GF-D8 (cell line): ENCODE results near the gene TRAF1.
A peak's percentile ranks its signal among the peaks of the same experiment; 100 is the strongest.

Experiments
- DNase-seq: peaks from one replicate; lab custom pipeline; 2025; lab: John Stamatoyannopoulos, UW

Gene TRAF1

DNA sequence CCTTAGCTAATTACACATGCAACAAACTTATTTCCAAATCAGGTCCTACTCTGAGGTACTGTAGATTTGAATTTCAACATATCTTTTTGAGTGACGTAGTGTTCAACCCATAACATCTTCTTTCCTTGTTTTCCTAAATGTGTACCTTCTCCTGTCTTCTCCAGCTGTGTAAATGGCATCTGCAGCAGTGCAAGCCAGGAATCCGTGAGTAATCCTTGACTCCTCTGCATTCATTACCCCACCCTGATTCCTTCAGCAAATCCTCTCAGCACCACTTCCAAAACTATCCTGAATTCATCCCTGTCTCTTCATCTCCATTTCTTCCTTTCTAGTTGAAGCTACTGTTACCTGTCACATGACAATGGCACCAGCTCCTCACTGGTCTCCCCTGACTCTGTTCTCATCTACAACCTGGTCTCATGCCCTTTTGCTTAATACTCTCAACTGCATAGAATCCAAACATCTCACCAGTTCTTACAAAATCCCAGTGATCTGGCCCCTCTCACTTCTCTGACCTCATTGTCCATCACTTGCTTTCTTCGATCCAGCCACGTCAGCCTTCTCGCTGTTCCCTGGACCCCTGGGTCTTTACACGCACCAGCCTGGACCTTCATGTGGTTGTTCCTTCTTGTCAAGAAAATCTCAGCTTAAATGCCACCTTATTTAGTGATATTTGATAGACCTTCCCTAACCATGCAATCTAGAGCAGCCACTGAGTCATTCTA, 14.6 kb upstream of the TRAF1 start:
- no peak for DNase-seq

DNA sequence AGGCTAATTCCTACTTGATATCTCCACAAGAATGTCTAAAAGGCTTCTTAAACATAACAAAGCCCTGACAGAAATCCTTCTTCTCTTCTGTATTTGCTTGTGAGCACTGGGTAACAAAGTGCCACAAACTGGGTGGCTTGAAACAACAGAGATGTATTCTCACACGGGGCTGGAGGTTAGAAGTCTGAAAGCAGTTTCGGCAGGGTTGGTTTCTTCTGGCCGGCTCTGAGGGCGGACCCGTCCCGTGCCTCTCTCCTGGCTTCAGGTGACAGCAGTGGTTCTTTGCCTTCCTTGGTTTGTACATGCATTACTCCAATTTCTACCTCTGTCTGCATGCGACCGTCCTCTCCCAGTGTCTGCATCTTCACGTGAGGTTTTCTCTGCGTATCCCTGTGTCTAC, 14.0 kb upstream of the TRAF1 start:
- no peak for DNase-seq

DNA sequence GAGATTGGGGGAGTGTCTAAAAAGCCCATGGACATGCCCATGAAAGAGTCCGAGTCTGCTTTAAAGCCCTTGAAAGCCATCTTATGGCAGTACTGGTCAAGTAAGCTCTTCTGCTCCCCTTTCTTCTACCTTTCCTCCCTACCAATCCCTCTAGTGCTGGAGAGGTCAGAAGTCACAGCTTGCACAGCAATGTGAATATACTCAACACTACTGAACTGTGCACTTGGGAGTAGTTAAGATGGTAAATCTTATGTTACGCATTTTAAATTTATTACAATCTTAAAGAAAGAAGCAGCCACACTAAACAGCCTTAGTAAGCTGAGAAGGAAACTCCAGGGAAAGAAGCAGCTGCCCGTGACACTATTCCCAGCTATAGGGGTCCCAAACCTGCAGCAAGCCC, 12.3 kb upstream of the TRAF1 start:
- no peak for DNase-seq

DNA sequence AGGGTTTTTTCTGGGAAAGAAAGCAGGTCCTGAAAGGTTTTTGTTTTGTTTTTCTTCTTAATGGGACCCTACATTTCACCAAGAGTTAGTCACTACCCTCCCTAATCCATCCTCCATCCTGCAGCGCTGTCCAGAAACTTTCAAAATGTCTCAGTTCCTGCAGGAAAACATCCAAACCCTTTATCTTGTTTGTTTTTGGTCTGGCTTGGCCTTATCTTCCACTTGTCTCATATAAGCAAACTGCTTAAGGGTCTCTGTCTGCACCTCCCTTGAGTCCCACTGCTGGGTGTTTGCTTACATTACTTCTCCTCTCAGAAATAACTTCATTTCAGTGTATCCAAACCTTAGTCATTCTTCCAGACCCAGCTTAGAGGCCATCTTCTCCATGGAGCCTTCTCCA, 11.0 kb upstream of the TRAF1 start:
- DNase-seq = no peak

DNA sequence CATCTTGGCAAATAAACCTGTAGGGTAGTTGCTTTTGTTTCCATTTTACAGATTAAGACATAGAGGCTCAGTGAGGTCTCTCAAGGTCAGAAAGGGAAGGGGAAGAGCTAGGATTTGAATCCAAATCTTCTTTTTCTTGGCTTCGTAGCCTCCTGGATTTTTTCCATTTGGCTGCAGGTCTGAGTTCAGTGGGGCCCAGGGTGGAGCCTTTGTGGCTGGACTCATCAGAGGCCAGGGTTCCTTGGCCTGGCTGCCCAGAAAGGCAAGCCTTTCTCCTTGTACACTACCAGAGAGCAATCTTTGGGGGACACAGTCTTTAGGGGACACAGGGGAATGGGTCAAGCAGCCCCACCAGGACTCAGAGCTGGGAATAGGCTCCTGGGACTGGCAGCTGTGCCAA, 10.5 kb upstream of the TRAF1 start:
- no peak for DNase-seq

DNA sequence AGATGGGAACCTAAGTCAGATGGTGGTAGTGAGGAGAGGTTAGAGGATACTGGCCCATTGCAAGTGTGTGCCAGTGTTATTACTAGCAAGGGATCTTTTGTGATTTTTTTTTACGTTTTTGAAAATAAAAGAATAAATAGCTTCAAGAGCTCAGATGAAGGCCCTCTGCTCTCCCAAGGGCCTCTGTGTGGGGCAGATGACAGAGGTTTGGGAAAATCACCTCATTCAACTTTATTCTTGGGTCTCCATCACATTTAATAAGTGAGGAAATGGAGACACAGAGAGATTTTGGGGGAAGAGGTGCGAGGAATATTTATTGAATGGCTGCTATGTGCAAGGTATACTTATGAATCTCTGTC, 10.1 kb upstream of the TRAF1 start:
- DNase-seq = no peak

DNA sequence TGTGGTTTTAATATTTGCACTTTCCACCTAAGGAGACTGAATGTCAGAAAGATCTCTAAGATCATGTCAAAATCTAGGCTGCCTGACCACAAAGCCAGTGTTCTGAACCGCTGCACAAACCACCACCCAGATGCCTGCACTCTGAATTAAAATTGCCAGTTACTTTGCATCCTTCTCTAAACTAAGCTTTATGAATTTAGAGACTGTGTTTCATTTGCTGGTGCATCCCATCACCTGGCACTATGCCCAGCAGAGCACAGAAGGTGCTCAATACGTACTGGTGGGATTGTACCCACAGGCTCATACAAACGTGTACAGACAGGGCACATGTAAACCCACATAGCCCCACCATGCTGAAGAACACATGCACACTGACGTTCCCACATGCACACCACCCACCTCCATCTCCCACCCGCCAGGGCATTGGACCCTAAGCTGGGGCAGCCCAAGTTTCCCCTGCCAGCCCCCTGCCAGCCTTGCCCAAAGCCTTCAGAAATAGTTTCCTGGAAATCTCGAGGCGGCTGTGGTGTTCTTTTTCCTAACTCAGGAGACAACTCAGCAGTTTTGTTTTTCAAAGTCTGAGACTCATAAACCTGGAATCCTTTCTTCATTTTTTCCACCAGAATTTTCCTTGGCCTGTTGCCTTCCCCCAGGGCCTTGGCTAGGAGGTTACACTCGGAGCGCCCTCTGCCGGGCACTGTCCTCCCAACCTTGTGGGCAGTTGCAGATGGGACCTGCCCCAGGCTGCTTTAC, 9.6 kb upstream of the TRAF1 start:
- DNase-seq = peak; percentile 48

GRCh38 chr9:120935383-120935857, 8.8 kb upstream of the TRAF1 start:
- DNase-seq = peak; percentile 87

GRCh38 chr9:120934281-120934680, 7.7 kb upstream of the TRAF1 start:
- peak; percentile 23 for DNase-seq

- DNase-seq = no peak
Measured at GRCh38 chr9:120933310-120934055, 6.9 kb upstream of the TRAF1 start.

DNA sequence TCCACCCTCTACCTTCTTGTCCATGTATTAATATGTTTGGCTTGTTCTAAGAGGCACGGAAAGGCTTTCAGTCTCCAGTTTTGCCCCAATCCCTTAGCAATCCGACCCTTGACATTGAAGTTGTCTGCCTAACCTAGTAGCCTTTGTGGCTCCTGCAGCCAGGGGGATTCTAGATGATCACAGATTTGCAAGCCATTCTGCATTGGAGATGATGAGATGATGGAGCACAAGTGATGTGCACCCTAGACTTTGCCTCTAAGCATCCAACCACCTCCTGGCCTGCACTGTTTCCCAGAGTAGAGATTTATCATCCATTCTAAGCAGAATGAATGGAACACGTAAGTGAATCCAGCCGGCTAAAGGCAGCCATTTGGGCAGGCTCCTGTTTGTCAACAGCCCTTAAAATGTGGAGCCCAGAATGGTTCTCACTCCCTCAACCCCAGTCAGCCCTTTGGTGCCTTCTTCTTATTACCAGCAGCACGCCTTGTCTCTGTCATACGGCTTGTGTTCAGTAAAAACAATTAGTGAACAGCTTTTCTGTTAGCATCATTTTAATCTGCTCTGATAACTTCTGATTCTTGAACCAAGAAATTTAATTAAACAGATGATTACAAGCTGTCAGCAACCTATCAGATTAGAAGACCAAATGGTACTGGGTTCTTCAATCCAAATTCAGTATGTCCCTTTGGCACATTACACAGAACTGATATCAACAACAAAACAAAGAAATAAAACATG, 5.7 kb upstream of the TRAF1 start:
- no peak for DNase-seq

- DNase-seq = peak; percentile 37
Measured at GRCh38 chr9:120931231-120932085, 4.9 kb upstream of the TRAF1 start.

DNA sequence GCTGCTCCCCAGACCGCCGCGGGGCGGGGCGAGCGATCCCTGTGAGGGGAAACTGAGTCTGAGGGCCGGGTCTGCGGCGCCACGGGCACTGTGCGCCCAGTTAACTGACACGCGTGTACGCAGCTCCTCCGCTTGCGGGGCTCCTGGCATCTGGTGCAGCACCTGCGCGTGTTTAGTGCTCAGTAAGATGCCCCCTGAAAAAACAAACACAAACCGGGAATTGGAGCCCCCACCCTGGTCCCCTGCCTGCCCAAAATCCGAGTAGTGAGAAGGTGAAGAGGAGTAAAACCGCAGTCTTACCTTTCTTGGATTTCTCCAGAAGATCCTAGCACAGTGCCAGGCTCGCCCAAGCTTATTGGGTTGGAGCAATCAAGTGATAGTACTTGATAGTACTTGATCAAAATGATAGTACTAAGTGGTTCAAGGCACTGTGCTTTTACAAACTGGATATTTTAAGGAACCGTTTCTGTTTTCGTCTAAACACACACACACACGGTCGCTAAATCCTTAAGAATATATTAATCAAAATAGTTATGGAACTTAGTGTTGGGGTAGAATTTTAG, 2.7 kb upstream of the TRAF1 start:
- no peak for DNase-seq

- DNase-seq = no peak
Measured at GRCh38 chr9:120928483-120929228, 2.1 kb upstream of the TRAF1 start.

DNA sequence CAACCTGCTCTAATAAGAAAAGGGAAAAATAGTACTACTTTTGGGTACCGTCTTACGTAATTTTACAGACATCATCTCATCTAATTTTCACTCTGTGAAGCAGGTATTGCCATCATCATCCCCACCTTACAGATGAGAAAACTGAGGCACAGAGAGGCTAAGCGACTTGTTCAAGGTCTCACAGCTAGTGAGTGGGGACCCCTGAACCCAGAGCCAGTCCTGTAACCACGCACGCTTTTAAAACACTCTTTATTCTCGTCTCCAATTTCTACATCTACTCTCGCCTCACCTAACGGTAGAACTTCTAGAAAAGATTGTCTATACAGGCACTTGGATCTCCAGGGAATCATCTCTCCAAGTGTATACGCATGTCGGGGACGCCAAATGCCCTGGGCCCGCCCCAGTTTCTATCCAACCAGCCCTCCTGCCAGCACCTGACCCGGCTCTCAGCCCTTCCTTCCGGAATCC, 1.5 kb upstream of the TRAF1 start:
- no peak for DNase-seq

DNA sequence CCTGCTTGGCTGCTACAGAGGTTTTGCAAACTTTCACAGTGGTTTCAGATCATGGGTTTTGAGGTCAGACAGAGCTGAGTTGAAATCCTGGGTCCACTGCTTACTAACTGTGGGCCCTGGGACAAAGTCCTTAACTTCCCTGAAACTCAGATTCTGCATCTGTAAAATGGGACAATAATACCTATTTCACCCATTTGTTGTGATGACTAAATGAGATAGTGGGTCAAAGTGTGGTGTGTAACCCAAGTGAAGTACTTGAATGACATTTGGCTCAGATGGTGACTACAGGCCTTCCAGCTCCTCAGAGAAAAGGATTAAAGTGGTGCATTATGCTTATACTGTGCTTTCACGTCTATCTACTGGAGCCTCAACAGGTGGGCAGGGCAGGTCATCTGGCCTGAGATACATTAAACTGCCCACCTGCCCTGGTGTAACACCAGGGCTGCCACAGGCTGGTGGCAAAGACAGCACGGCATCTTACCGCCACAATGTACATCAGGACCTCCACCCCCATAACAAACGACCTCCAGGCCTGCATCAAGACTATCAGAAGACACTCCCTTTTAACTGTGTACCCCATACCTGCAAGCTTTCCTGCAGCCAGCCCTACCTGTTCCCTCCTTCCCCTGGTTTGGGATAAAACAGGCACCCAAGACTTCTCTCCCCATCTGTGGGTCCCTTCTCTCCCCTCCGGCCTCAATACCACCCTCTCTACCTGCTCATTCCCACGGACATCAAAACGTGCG, 846 bp upstream of the TRAF1 start:
- peak; percentile 28 for DNase-seq

GRCh38 chr9:120925535-120926396, 830 bp downstream of the TRAF1 start:
- no peak for DNase-seq
